Ovary (tissue), 3 donors: ENCODE results near the gene TIMELESS.

Experiments
- EP300 ChIP-seq: sonication (generic); formaldehyde crosslinking; IDR thresholded peaks from one replicate; pipeline ENCODE4 v1.6.1; 2017; ENCODE audit warnings: antibody characterized with exemption
- POLR2A ChIP-seq: fragments of 450-650 bp; IDR thresholded peaks from one replicate; pipeline ENCODE4 v1.6.1; 2017; ENCODE audit warnings: antibody characterized with exemption, mild to moderate bottlenecking, moderate library complexity
- TF ChIP-seq, protein P1 (sequence below), 3 donors: fragments of 450-650 bp in 2 of 3; fragments of 200-600 bp in 1 of 3; IDR thresholded peaks; one replicate each; pipeline versions ENCODE4 v1.5.1 to v1.8.0; 2016 to 2022; ENCODE audit warnings: antibody characterized with exemption in 3 of 3, mild to moderate bottlenecking in 1 of 3
- donor health status: DM: no; HTN: no; CAD: no.

- TF ChIP-seq, protein P1, sequence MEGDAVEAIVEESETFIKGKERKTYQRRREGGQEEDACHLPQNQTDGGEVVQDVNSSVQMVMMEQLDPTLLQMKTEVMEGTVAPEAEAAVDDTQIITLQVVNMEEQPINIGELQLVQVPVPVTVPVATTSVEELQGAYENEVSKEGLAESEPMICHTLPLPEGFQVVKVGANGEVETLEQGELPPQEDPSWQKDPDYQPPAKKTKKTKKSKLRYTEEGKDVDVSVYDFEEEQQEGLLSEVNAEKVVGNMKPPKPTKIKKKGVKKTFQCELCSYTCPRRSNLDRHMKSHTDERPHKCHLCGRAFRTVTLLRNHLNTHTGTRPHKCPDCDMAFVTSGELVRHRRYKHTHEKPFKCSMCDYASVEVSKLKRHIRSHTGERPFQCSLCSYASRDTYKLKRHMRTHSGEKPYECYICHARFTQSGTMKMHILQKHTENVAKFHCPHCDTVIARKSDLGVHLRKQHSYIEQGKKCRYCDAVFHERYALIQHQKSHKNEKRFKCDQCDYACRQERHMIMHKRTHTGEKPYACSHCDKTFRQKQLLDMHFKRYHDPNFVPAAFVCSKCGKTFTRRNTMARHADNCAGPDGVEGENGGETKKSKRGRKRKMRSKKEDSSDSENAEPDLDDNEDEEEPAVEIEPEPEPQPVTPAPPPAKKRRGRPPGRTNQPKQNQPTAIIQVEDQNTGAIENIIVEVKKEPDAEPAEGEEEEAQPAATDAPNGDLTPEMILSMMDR (IDR thresholded peaks at IDR 0.05), result no peak
- TF ChIP-seq POLR2A (no peak), EP300 (no peak)
These were observed 30.4 kb upstream of the TIMELESS start for GRCh38 chr12:56479625-56480024.
